ENCODE measurements around the gene MYO16. TPM values are rescaled to one million over a fixed set of nuclear protein-coding genes. Genes with fewer than 3 reads are reported as not detected.

MYO16 gene
- total RNA-seq, 4 donors from 2014 or later: 0.54 to 3.8 (median 1.5) TPM

- 90 to 100% methylated on average over 1 to 11 of the region's 11 CpGs for WGBS, 2 donors (ENCODE audit: low coverage in 1 of 2)
- peak overlapping the region in 1 of 4 donors; percentile 94 for H3K27ac ChIP-seq
- TF ChIP-seq POLR2AphosphoS5 (IDR thresholded peaks at IDR 0.05) (no peak), EP300 (IDR thresholded peaks at IDR 0.05) (no peak), POLR2A (IDR thresholded peaks at IDR 0.05) (no peak), CTCF (IDR thresholded peaks at IDR 0.05) (no peak)
- H3K9me3 ChIP-seq: no peaks in the 10 kb centered on the region
- H3K4me3 ChIP-seq: no peak overlapping the region
- no peaks in the 10 kb centered on the region for H3K27me3 ChIP-seq
- ATAC-seq: no peak
- no peaks in the 10 kb centered on the region for H3K36me3 ChIP-seq
- peaks cover 0 to 15% (median 0%) of the 10 kb centered on the region in 3 donors for H3K4me1 ChIP-seq
These were observed 531.7 kb downstream of the MYO16 start for GRCh38 chr13:109160887-109161669.

GRCh38 chr13:109162248-109163036, 533.0 kb downstream of the MYO16 start:
- H3K27me3 ChIP-seq: no peaks in the 10 kb centered on the region
- H3K36me3 ChIP-seq: no peaks in the 10 kb centered on the region
- no peak overlapping the region for H3K27ac ChIP-seq
- WGBS, 2 donors (ENCODE audit: low coverage in 1 of 2): 78 to 85% methylated on average over 3 to 5 of the region's 7 CpGs
- H3K9me3 ChIP-seq: no peaks in the 10 kb centered on the region
- no peak overlapping the region for H3K4me3 ChIP-seq
- ATAC-seq: no peak
- TF ChIP-seq POLR2A (IDR thresholded peaks at IDR 0.05): no peak
- no peak for TF ChIP-seq CTCF (IDR thresholded peaks at IDR 0.05)
- no peak for TF ChIP-seq POLR2AphosphoS5 (IDR thresholded peaks at IDR 0.05)
- no peak for TF ChIP-seq EP300 (IDR thresholded peaks at IDR 0.05)
- peaks cover 0 to 3% (median 0%) of the 10 kb centered on the region in 3 donors for H3K4me1 ChIP-seq

GRCh38 chr13:109163037-109163379, 533.6 kb downstream of the MYO16 start:
- no peak for ATAC-seq
- H3K4me3 ChIP-seq: no peak overlapping the region

GRCh38 chr13:109165417-109165904, 536.0 kb downstream of the MYO16 start:
- TF ChIP-seq EP300 (IDR thresholded peaks at IDR 0.05) (no peak), POLR2AphosphoS5 (IDR thresholded peaks at IDR 0.05) (no peak), CTCF (IDR thresholded peaks at IDR 0.05) (no peak), POLR2A (IDR thresholded peaks at IDR 0.05) (no peak)
- Histone ChIP-seq H3K27ac (no peak overlapping the region), H3K9me3 (no peaks in the 10 kb centered on the region), H3K36me3 (no peaks in the 10 kb centered on the region), H3K4me1 (no peaks in the 10 kb centered on the region), H3K27me3 (no peaks in the 10 kb centered on the region), H3K4me3 (no peak overlapping the region)
- no peak for ATAC-seq
- WGBS, 2 donors (ENCODE audit: low coverage in 1 of 2): 66 to 67% methylated on average over 4 of the region's 6 CpGs

More at GRCh38 chr13:109163037-109163379, 533.6 kb downstream of the MYO16 start:
- Histone ChIP-seq H3K36me3 (no peaks in the 10 kb centered on the region), H3K4me1 (no peaks in the 10 kb centered on the region), H3K27me3 (no peaks in the 10 kb centered on the region), H3K27ac (no peak overlapping the region), H3K9me3 (no peaks in the 10 kb centered on the region)
- no peak for TF ChIP-seq POLR2A (IDR thresholded peaks at IDR 0.05)
- TF ChIP-seq CTCF (IDR thresholded peaks at IDR 0.05): no peak
- no peak for TF ChIP-seq EP300 (IDR thresholded peaks at IDR 0.05)
- TF ChIP-seq POLR2AphosphoS5 (IDR thresholded peaks at IDR 0.05): no peak
- WGBS, 2 donors (ENCODE audit: low coverage in 1 of 2): 73 to 76% methylated on average over 4 to 5 of the region's 6 CpGs

Data from gastroesophageal sphincter (tissue), 4 donors.